Liver (tissue), 9 donors: ENCODE data around the gene PYCARD. TPM values are rescaled to one million over a fixed set of nuclear protein-coding genes. Genes with fewer than 3 reads are reported as not detected.

Source experiments
- DNase-seq: peaks from one replicate; pipeline ENCODE4 v3.0.0-alpha.2; 2017; ENCODE audit warnings: low spot score
- H3K27ac ChIP-seq, 2 donors: one replicate each; pipeline ENCODE4 v1.7.0; 2013; ENCODE audit warnings: inconsistent platforms in 2 of 2, low read length in 2 of 2, control low read depth in 1 of 2, low read depth in 1 of 2, mild to moderate bottlenecking in 1 of 2
- H3K27me3 ChIP-seq, 4 donors: one replicate each; pipeline versions ENCODE4 v1.6.1 to v1.7.0; 2013; ENCODE audit warnings: low read length in 3 of 4, inconsistent platforms in 1 of 4, mild to moderate bottlenecking in 1 of 4, moderate library complexity in 1 of 4; ENCODE audit not compliant: control insufficient read depth in 4 of 4, insufficient read depth in 4 of 4
- H3K36me3 ChIP-seq, 4 donors: one replicate each; pipeline versions ENCODE4 v1.6.1 to v1.7.0; 2013; ENCODE audit warnings: low read length in 3 of 4, mild to moderate bottlenecking in 3 of 4, low read depth in 1 of 4, moderate library complexity in 1 of 4; ENCODE audit not compliant: control insufficient read depth in 4 of 4, insufficient read depth in 3 of 4
- H3K4me1 ChIP-seq, 4 donors: one replicate each; pipeline versions ENCODE4 v1.6.1 to v1.7.0; 2013; ENCODE audit warnings: low read length in 3 of 4, mild to moderate bottlenecking in 3 of 4, moderate library complexity in 1 of 4; ENCODE audit not compliant: control insufficient read depth in 4 of 4, insufficient read depth in 4 of 4
- H3K4me3 ChIP-seq, 3 donors: one replicate each; pipeline versions ENCODE4 v1.6.1 to v1.7.0; 2013; ENCODE audit warnings: low read length in 3 of 3, control low read depth in 1 of 3, low read depth in 1 of 3, mild to moderate bottlenecking in 1 of 3
- H3K9ac ChIP-seq, 2 donors: one replicate each; pipeline ENCODE4 v1.7.0; 2013; ENCODE audit warnings: low read length in 2 of 2, mild to moderate bottlenecking in 2 of 2, moderate library complexity in 2 of 2, control low read depth in 1 of 2, low read depth in 1 of 2
- H3K9me3 ChIP-seq, 4 donors: one replicate each; pipeline versions ENCODE4 v1.6.1 to v1.7.0; 2013; ENCODE audit warnings: low read length in 3 of 4; ENCODE audit not compliant: control insufficient read depth in 4 of 4
- EGR1 ChIP-seq, 2 donors: IDR thresholded peaks; 2 replicates each; pipeline ENCODE4 v1.6.1; 2016 to 2018; ENCODE audit warnings: antibody characterized with exemption in 2 of 2, low read depth in 2 of 2
- FOXA1 ChIP-seq: IDR thresholded peaks from 2 replicates; pipeline ENCODE4 v1.6.1; 2016; ENCODE audit warnings: antibody characterized with exemption
- FOXA2 ChIP-seq: IDR thresholded peaks from 2 replicates; pipeline ENCODE4 v1.6.1; 2016; ENCODE audit warnings: antibody characterized with exemption
- GABPA ChIP-seq, 2 donors: IDR thresholded peaks in 1 of 2; conservative IDR thresholded peaks in 1 of 2; 2 replicates each; pipeline ENCODE4 v1.6.1; 2016; ENCODE audit warnings: antibody characterized with exemption in 2 of 2, mild to moderate bottlenecking in 1 of 2, moderate library complexity in 1 of 2
- HNF4A ChIP-seq, 2 donors: conservative IDR thresholded peaks; 2 replicates each; pipeline ENCODE4 v1.6.1; 2016; ENCODE audit warnings: antibody characterized with exemption in 2 of 2, mild to moderate bottlenecking in 2 of 2
- HNF4G ChIP-seq: IDR thresholded peaks from 2 replicates; pipeline ENCODE4 v1.6.1; 2016; ENCODE audit warnings: antibody characterized with exemption
- JUND ChIP-seq, 2 donors: IDR thresholded peaks; 2 replicates each; pipeline ENCODE4 v1.6.1; 2016; ENCODE audit warnings: antibody characterized with exemption in 2 of 2
- NR2F2 ChIP-seq: IDR thresholded peaks from 2 replicates; pipeline ENCODE4 v1.6.1; 2016; ENCODE audit warnings: antibody characterized with exemption
- RAD21 ChIP-seq, 2 donors: IDR thresholded peaks; 2 replicates each; pipeline ENCODE4 v1.6.1; 2016; ENCODE audit warnings: antibody characterized with exemption in 2 of 2, mild to moderate bottlenecking in 2 of 2
- RXRA ChIP-seq, 2 donors: IDR thresholded peaks; 2 replicates each; pipeline ENCODE4 v1.6.1; 2017 to 2018; ENCODE audit warnings: antibody characterized with exemption in 2 of 2, mild to moderate bottlenecking in 1 of 2
- SP1 ChIP-seq: IDR thresholded peaks from 2 replicates; pipeline ENCODE4 v1.6.1; 2018; ENCODE audit warnings: antibody characterized with exemption, mild to moderate bottlenecking
- TAF1 ChIP-seq: conservative IDR thresholded peaks from 2 replicates; pipeline ENCODE4 v1.6.1; 2016; ENCODE audit warnings: antibody characterized with exemption, mild to moderate bottlenecking
- YY1 ChIP-seq: IDR thresholded peaks from 2 replicates; pipeline ENCODE4 v1.6.1; 2016; ENCODE audit warnings: antibody characterized with exemption, mild to moderate bottlenecking
- WGBS: extraction: QIAGEN DNeasy Blood & Tissue Kit; methylation state at CpG from one replicate; pipeline ENCODE4 v1.1.7; 2013; 5-methylcytosine and 5-hydroxymethylcytosine counted together
- polyA plus RNA-seq, 2 donors: library from polyadenylated mRNA; stranded (reverse) in 1 of 2; unstranded in 1 of 2; fragments of 200-250 nt in 1 of 2; fragments of >200 nt in 1 of 2; fragmentation: Nextera tagmentation in 1 of 2; extraction: Ambion mirVana in 1 of 2; gene quantifications; one replicate each; pipeline versions ENCODE4 v1.2.1 to v1.2.3, GENCODE V29; 2013 to 2015
- total RNA-seq, 2 donors: library from RNA; depleted of rRNA; stranded (reverse); fragments of >200 nt; gene quantifications; one replicate each; pipeline ENCODE4 v1.2.3, GENCODE V29; 2014
- TF ChIP-seq, protein P1 (sequence below): IDR thresholded peaks from 2 replicates; pipeline ENCODE4 v1.6.1; 2016; ENCODE audit warnings: antibody characterized with exemption
- TF ChIP-seq, protein P2 (sequence below): IDR thresholded peaks from 2 replicates; pipeline ENCODE4 v1.6.1; 2016; ENCODE audit warnings: antibody characterized with exemption
- TF ChIP-seq, protein P3 (sequence below): IDR thresholded peaks from 2 replicates; pipeline ENCODE4 v1.6.1; 2016; ENCODE audit warnings: antibody characterized with exemption, mild to moderate bottlenecking
- TF ChIP-seq, protein P4 (sequence below): IDR thresholded peaks from 2 replicates; pipeline ENCODE4 v1.6.1; 2016; ENCODE audit warnings: antibody characterized with exemption
- TF ChIP-seq, protein P5 (sequence below): fragments of 150-350 bp; IDR thresholded peaks from 2 replicates; pipeline ENCODE4 v1.5.1; 2017; ENCODE audit warnings: improper control_type of control experiment, low read depth, low read length; ENCODE audit not compliant: missing input control
- donor health status: healthy.
- donor health status: healthy.
- donor health status: healthy.
- donor health status: healthy.
- donor health status: healthy.

PYCARD gene
- total and polyA plus RNA-seq, 4 donors, result 6.7 to 35.9 (median 10.8) TPM

DNA sequence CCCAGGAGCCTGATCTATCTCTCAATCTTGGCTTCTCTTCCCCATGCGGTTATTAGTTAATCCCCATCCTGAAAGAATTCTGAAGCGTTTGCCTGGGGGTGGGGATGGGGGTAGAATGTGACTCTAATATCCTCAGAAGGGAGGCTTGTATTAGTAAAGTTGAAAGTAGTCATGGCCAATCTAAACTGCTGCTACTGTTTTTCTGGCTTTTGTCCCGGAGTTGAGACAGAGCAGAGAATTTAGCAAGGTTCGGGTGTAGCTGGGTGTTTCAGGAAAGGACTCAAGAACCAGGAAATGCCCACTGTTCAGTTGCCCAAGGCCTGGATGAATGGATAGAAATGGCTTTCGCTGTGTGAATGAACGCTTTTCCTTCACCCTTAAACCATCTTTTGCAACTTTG lies 39.6 kb upstream of the PYCARD start:
- WGBS, result 65% methylated on average over 6 of the region's 6 CpGs
- Histone ChIP-seq H3K27me3 (no peaks in the 10 kb centered on the region), H3K36me3 (no peaks in the 10 kb centered on the region), H3K9ac (no peak overlapping the region), H3K27ac (no peak overlapping the region), H3K4me1 (no peaks in the 10 kb centered on the region), H3K4me3 (no peak overlapping the region), H3K9me3 (no peaks in the 10 kb centered on the region)
- DNase-seq, result no peak
- TF ChIP-seq JUND (IDR thresholded peaks at IDR 0.05) (no peak), GABPA (IDR thresholded peaks at IDR 0.05 in 1 of 2, conservative IDR thresholded peaks at IDR 0.05 in 1 of 2) (no peak), EGR1 (IDR thresholded peaks at IDR 0.05; ENCODE audit: low read depth in 2 of 2) (no peak), NR2F2 (no peak), HNF4A (conservative IDR thresholded peaks at IDR 0.05) (no peak), HNF4G (no peak), YY1 (no peak), RAD21 (IDR thresholded peaks at IDR 0.05) (no peak), SP1 (no peak)
- TF ChIP-seq, protein P1, sequence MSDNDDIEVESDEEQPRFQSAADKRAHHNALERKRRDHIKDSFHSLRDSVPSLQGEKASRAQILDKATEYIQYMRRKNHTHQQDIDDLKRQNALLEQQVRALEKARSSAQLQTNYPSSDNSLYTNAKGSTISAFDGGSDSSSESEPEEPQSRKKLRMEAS, result no peak
- TF ChIP-seq, protein P2, sequence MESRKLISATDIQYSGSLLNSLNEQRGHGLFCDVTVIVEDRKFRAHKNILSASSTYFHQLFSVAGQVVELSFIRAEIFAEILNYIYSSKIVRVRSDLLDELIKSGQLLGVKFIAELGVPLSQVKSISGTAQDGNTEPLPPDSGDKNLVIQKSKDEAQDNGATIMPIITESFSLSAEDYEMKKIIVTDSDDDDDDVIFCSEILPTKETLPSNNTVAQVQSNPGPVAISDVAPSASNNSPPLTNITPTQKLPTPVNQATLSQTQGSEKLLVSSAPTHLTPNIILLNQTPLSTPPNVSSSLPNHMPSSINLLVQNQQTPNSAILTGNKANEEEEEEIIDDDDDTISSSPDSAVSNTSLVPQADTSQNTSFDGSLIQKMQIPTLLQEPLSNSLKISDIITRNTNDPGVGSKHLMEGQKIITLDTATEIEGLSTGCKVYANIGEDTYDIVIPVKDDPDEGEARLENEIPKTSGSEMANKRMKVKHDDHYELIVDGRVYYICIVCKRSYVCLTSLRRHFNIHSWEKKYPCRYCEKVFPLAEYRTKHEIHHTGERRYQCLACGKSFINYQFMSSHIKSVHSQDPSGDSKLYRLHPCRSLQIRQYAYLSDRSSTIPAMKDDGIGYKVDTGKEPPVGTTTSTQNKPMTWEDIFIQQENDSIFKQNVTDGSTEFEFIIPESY, result no peak
- TF ChIP-seq, protein P3, sequence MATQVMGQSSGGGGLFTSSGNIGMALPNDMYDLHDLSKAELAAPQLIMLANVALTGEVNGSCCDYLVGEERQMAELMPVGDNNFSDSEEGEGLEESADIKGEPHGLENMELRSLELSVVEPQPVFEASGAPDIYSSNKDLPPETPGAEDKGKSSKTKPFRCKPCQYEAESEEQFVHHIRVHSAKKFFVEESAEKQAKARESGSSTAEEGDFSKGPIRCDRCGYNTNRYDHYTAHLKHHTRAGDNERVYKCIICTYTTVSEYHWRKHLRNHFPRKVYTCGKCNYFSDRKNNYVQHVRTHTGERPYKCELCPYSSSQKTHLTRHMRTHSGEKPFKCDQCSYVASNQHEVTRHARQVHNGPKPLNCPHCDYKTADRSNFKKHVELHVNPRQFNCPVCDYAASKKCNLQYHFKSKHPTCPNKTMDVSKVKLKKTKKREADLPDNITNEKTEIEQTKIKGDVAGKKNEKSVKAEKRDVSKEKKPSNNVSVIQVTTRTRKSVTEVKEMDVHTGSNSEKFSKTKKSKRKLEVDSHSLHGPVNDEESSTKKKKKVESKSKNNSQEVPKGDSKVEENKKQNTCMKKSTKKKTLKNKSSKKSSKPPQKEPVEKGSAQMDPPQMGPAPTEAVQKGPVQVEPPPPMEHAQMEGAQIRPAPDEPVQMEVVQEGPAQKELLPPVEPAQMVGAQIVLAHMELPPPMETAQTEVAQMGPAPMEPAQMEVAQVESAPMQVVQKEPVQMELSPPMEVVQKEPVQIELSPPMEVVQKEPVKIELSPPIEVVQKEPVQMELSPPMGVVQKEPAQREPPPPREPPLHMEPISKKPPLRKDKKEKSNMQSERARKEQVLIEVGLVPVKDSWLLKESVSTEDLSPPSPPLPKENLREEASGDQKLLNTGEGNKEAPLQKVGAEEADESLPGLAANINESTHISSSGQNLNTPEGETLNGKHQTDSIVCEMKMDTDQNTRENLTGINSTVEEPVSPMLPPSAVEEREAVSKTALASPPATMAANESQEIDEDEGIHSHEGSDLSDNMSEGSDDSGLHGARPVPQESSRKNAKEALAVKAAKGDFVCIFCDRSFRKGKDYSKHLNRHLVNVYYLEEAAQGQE, result no peak

DNA sequence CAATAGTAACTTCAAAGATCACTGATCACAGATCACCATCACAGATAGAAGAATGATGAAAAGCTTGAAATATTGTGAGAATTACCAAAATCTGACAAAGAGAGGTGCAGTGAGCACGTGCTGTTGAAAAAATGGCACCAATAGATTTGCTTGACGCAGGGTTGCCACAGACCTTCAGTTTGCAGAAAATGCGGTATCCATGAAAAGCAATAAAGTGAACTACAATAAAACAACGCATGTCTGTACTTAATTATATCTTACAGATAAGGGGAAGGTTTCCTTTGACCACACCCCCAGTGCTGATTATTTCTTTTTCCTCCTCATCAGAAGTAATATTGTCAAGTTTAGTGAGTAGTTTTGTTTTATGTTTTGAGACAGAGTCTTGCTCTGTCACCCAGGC lies 35.5 kb upstream of the PYCARD start:
- no peak for DNase-seq
- H3K4me3 ChIP-seq, result no peak overlapping the region
- H3K9me3 ChIP-seq, result peaks cover 0 to 2% (median 0%) of the 10 kb centered on the region in 4 donors
- H3K27ac ChIP-seq, result no peak overlapping the region
- 76% methylated on average over 4 of the region's 4 CpGs for WGBS
- no peak for TF ChIP-seq EGR1 (IDR thresholded peaks at IDR 0.05; ENCODE audit: low read depth in 2 of 2)
- TF ChIP-seq RAD21 (IDR thresholded peaks at IDR 0.05), result no peak
- TF ChIP-seq RXRA (IDR thresholded peaks at IDR 0.05), result no peak
- TF ChIP-seq SP1, result no peak
- TF ChIP-seq GABPA (IDR thresholded peaks at IDR 0.05 in 1 of 2, conservative IDR thresholded peaks at IDR 0.05 in 1 of 2), result no peak
- no peak for TF ChIP-seq JUND (IDR thresholded peaks at IDR 0.05)
- TF ChIP-seq, protein P3, result no peak
- TF ChIP-seq, protein P1, result no peak
- TF ChIP-seq FOXA1, result no peak
- TF ChIP-seq, protein P2, result no peak
- TF ChIP-seq HNF4A (conservative IDR thresholded peaks at IDR 0.05), result no peak
- TF ChIP-seq NR2F2, result no peak
- TF ChIP-seq YY1, result no peak
- TF ChIP-seq FOXA2, result no peak
- no peak for TF ChIP-seq HNF4G
- TF ChIP-seq, protein P4, sequence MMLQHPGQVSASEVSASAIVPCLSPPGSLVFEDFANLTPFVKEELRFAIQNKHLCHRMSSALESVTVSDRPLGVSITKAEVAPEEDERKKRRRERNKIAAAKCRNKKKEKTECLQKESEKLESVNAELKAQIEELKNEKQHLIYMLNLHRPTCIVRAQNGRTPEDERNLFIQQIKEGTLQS, result no peak
- TF ChIP-seq TAF1, result no peak
- TF ChIP-seq, protein P5, sequence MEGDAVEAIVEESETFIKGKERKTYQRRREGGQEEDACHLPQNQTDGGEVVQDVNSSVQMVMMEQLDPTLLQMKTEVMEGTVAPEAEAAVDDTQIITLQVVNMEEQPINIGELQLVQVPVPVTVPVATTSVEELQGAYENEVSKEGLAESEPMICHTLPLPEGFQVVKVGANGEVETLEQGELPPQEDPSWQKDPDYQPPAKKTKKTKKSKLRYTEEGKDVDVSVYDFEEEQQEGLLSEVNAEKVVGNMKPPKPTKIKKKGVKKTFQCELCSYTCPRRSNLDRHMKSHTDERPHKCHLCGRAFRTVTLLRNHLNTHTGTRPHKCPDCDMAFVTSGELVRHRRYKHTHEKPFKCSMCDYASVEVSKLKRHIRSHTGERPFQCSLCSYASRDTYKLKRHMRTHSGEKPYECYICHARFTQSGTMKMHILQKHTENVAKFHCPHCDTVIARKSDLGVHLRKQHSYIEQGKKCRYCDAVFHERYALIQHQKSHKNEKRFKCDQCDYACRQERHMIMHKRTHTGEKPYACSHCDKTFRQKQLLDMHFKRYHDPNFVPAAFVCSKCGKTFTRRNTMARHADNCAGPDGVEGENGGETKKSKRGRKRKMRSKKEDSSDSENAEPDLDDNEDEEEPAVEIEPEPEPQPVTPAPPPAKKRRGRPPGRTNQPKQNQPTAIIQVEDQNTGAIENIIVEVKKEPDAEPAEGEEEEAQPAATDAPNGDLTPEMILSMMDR, result no peak
- H3K27me3 ChIP-seq, result no peaks in the 10 kb centered on the region
- no peaks in the 10 kb centered on the region for H3K4me1 ChIP-seq
- no peak overlapping the region for H3K9ac ChIP-seq
- H3K36me3 ChIP-seq, result no peaks in the 10 kb centered on the region
